WERI-Rb-1 (cell line): ENCODE data around the gene IMP3.
"Not testable (repeated sequence)": the region's sequence is repeated elsewhere in the genome, so short reads cannot be mapped to it uniquely, and the experiment has no call there.

Source experiments
- DNase-seq: peaks from one replicate; pipeline ENCODE4 v3.0.0-alpha.2; 2020
- H3K27ac ChIP-seq: fragments of 250-450 bp; sonication (Bioruptor Pico); 2 replicates; pipeline ENCODE4 v1.5.1; 2020; ENCODE audit warnings: mild to moderate bottlenecking, moderate library complexity
- H3K27me3 ChIP-seq: fragments of 250-450 bp; sonication (Bioruptor Pico); 2 replicates; pipeline ENCODE4 v1.5.1; 2021; ENCODE audit warnings: mild to moderate bottlenecking, low read depth, moderate library complexity; ENCODE audit not compliant: insufficient read depth, severe bottlenecking
- H3K36me3 ChIP-seq: fragments of 250-450 bp; sonication (Bioruptor Pico); 2 replicates; pipeline ENCODE4 v1.5.1; 2020; ENCODE audit warnings: mild to moderate bottlenecking, moderate library complexity
- H3K4me3 ChIP-seq: 2 replicates; pipeline ENCODE4 v1.5.1; 2011; ENCODE audit warnings: low read depth, mild to moderate bottlenecking, control low read depth, low read length
- H3K9me3 ChIP-seq: fragments of 250-450 bp; sonication (Bioruptor Pico); 2 replicates; pipeline ENCODE4 v1.5.1; 2021; ENCODE audit warnings: mild to moderate bottlenecking, moderate library complexity; ENCODE audit not compliant: severe bottlenecking
- TF ChIP-seq, protein P1 (sequence below): IDR thresholded peaks from 2 replicates; pipeline ENCODE4 v1.5.1; 2011; ENCODE audit warnings: low read depth, mild to moderate bottlenecking, control low read depth, inconsistent platforms, low read length

Gene IMP3

GRCh38 chr15:75636026-75636425 is 4.0 kb downstream of the IMP3 start:
- no peak overlapping the region for H3K4me3 ChIP-seq
- H3K27ac ChIP-seq = no peak overlapping the region
- DNase-seq = no peak
- H3K36me3 ChIP-seq = peaks cover 16% of the 10 kb centered on the region
- TF ChIP-seq, protein P1, sequence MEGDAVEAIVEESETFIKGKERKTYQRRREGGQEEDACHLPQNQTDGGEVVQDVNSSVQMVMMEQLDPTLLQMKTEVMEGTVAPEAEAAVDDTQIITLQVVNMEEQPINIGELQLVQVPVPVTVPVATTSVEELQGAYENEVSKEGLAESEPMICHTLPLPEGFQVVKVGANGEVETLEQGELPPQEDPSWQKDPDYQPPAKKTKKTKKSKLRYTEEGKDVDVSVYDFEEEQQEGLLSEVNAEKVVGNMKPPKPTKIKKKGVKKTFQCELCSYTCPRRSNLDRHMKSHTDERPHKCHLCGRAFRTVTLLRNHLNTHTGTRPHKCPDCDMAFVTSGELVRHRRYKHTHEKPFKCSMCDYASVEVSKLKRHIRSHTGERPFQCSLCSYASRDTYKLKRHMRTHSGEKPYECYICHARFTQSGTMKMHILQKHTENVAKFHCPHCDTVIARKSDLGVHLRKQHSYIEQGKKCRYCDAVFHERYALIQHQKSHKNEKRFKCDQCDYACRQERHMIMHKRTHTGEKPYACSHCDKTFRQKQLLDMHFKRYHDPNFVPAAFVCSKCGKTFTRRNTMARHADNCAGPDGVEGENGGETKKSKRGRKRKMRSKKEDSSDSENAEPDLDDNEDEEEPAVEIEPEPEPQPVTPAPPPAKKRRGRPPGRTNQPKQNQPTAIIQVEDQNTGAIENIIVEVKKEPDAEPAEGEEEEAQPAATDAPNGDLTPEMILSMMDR = no peak
- H3K9me3 ChIP-seq = no peaks in the 10 kb centered on the region
- no peaks in the 10 kb centered on the region for H3K27me3 ChIP-seq

GRCh38 chr15:75633922-75634321 is 6.1 kb downstream of the IMP3 start:
- H3K27ac ChIP-seq, H3K27me3 ChIP-seq, H3K4me3 ChIP-seq, H3K9me3 ChIP-seq, DNase-seq: not testable (repeated sequence)
- H3K36me3 ChIP-seq = peaks cover 11% of the 10 kb centered on the region

GRCh38 chr15:75631935-75632334 is 8.1 kb downstream of the IMP3 start:
- H3K27ac ChIP-seq = no peak overlapping the region
- no peaks in the 10 kb centered on the region for H3K27me3 ChIP-seq
- no peaks in the 10 kb centered on the region for H3K36me3 ChIP-seq
- no peak for DNase-seq
- TF ChIP-seq, protein P1 = no peak
- no peaks in the 10 kb centered on the region for H3K9me3 ChIP-seq
- no peak overlapping the region for H3K4me3 ChIP-seq

DNA sequence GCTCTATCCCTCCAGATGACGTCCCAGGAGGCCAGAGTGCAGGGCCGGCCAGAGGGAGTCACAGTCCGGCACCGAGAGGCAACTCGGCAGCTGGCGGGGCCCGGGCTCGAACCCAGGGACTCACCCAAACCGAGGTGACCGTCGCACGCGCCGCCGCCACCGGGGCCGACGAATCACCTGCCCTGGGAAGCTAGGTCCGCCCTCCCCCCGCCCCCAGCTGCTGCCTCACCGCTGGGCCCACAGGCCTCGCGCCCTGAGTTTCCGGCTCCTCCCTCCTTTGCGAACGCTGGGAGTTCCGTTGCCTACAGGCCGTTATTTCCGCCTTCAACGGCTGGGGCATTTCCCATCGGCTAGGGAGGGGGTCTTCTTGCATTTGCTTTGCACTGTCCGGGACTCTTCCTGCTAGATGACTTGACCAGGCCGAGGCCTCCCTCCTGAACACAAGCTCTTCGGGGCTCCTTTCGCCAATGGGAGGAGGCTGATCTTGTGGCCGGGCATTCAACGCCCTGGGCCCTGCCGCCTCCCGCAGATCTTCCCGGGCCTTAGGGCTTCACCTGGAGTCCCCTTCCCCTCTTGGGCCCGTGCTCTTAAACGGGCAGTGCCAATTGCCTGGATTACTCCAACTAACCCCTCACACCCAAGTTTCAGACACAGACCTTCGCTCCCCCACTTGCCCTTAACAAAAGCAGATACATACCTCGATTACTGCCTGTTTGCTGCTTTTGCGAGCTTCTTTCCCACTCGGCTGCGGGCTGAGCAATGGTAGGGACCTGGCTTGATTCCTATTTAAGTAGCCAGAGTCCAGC is 14.3 kb downstream of the IMP3 start, which contains the start of gene SNUPN:
TSS of gene SNUPN (minus strand) at position 184 of the 806 bp plus-strand sequence. CDS start 4,674 bp downstream, outside the sequence.
- peak; percentile 95 for DNase-seq
- TF ChIP-seq, protein P1 = no peak
- no peaks in the 10 kb centered on the region for H3K9me3 ChIP-seq
- peak within 1 kb of the TSS; percentile 97 for H3K27ac ChIP-seq
- H3K4me3 ChIP-seq = peak within 1 kb of the TSS; percentile 99
- H3K36me3 ChIP-seq = peaks cover 5% of the 10 kb centered on the region
- H3K27me3 ChIP-seq = no peaks in the 10 kb centered on the region

DNA sequence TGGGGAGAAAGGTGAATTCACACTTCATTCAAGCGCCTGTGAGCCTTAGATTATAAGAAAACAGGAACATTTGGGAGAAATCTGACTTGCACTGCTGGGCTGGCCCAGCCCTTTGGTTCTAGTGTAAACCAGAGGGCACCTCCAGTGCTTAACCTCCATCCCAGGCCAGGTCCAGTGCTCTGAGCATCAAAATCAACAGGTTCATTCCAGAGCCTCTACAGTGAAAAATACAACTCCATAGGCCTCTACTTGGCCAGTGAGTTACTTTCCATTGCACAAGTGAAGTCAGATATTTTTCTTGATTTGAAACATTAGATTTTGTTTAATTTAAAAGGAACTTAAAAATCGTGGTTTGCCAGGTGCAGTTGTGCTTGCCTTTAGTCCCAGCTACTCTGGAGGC is 17.5 kb downstream of the IMP3 start:
- no peaks in the 10 kb centered on the region for H3K27me3 ChIP-seq
- no peak overlapping the region for H3K27ac ChIP-seq
- TF ChIP-seq, protein P1 = no peak
- DNase-seq = no peak
- H3K36me3 ChIP-seq = peaks cover 26% of the 10 kb centered on the region
- H3K9me3 ChIP-seq = no peaks in the 10 kb centered on the region
- no peak overlapping the region for H3K4me3 ChIP-seq

GRCh38 chr15:75620841-75621391 is 19.1 kb downstream of the IMP3 start:
- Histone ChIP-seq H3K36me3 (peaks cover 40% of the 10 kb centered on the region), H3K27me3 (no peaks in the 10 kb centered on the region), H3K9me3 (no peaks in the 10 kb centered on the region), H3K4me3 (no peak overlapping the region), H3K27ac (no peak overlapping the region)
- TF ChIP-seq, protein P1 = no peak
- DNase-seq = no peak
